GM10266 (cell line): ENCODE measurements around the gene DAND5.

Source experiments
- DNase-seq: peaks from one replicate; pipeline ENCODE4 v3.0.0; 2012; ENCODE audit errors: extremely low spot score
- TF ChIP-seq, protein P1 (sequence below): IDR thresholded peaks from 2 replicates; pipeline ENCODE4 v1.5.1; 2012; ENCODE audit warnings: mild to moderate bottlenecking, low read depth; ENCODE audit not compliant: control insufficient read depth, insufficient read depth; ENCODE audit errors: missing control alignments

Gene DAND5

DNA sequence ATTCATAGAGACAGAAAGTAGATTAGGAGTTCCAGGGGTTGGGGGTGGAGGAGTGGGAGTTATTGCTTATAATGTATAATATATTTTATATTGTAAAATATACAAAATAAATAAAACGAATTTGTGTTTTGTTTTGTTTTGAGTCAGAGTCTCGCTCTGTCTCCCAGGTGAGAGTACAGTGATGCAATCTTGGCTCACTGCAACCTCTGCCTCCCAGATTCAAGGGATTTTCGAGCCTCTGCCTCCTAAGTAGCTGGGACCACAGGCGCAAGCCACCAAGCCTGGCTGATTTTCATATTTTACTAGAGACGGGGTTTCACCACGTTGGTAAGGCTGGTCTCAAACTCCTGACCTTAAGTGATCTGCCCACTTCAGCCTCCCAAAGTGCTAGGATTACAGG lies 9.9 kb upstream of the DAND5 start:
- TF ChIP-seq, protein P1, sequence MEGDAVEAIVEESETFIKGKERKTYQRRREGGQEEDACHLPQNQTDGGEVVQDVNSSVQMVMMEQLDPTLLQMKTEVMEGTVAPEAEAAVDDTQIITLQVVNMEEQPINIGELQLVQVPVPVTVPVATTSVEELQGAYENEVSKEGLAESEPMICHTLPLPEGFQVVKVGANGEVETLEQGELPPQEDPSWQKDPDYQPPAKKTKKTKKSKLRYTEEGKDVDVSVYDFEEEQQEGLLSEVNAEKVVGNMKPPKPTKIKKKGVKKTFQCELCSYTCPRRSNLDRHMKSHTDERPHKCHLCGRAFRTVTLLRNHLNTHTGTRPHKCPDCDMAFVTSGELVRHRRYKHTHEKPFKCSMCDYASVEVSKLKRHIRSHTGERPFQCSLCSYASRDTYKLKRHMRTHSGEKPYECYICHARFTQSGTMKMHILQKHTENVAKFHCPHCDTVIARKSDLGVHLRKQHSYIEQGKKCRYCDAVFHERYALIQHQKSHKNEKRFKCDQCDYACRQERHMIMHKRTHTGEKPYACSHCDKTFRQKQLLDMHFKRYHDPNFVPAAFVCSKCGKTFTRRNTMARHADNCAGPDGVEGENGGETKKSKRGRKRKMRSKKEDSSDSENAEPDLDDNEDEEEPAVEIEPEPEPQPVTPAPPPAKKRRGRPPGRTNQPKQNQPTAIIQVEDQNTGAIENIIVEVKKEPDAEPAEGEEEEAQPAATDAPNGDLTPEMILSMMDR, result no peak
- no peak for DNase-seq

DNA sequence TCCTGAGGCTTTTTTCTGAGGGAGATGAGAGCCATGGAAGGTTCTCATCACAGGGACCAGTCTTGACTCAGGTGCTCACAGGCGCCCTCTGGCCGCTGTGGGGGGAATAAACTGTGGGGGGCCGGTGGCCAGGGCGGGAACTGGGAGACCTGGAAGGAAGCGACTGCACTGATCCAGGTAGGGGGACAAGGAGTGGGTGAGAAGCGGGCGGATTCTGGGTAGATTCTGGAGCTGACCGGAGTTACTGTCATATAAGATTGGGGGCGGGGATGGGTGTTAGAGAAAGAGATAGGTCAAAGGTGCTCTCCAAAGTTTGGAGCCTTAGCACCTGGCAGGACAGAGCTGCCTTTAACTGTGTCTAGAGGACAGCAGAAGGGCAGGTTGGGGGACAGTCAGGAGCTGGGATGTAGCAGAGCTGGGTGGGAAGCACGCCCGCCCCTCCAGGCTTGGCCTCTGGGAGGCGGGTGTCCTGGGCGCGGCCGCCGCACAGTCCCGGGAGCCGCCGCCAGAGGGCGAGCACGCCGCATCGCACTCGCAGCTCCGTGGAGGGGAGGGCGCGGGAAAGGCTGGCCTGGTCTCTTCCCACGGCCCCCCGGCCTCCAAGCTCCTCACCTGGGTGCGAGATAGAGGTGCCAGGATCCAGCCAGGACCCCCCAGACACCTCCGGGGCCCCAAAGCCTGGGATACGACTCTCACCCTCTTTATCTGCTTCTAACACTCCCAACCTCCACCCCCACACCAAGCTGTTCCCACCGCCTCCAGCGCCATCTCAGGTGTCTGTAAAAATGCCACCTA lies 4.2 kb upstream of the DAND5 start:
- TF ChIP-seq, protein P1, result peak; percentile 99
- DNase-seq, result peak; percentile 88

DNA sequence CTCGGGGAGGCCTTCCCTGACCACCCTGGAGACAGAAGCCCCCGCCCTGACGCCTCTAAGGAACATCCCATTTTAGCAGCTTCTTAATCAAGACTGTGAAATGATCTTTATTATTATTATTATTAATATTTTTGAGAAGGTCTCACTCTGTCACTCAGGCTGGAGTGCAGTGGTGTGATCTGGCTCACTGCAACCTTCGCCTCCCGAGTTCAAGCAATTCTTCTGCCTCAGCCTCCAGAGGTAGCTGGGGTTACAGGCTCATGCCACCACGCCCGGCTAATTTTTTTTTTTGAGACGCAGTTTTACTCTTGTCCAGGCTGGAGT lies 3.6 kb upstream of the DAND5 start:
- TF ChIP-seq, protein P1, result no peak

DNA sequence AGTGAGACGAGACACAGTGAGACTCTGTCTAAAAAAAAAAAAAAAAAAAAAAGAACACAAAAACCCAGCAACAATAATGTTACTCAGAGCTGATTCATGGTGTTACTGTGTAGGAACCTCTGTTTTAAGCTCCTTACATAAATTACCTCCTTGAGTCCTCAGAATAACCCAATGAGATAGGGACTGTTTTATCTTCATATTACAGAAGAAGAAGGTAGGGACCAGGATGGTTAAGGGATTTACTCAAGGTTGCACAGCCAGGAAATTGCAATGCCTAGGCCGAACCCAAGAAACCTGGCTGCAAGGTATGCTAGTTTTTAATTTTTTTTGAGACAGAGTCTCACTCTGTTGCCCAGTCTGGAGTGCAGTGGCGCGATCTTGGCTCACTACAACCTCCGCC lies 1.5 kb upstream of the DAND5 start:
- TF ChIP-seq, protein P1, result no peak
- no peak for DNase-seq

More for the DNA sequence above, 3.6 kb upstream of the DAND5 start:
- DNase-seq, result no peak

DNA sequence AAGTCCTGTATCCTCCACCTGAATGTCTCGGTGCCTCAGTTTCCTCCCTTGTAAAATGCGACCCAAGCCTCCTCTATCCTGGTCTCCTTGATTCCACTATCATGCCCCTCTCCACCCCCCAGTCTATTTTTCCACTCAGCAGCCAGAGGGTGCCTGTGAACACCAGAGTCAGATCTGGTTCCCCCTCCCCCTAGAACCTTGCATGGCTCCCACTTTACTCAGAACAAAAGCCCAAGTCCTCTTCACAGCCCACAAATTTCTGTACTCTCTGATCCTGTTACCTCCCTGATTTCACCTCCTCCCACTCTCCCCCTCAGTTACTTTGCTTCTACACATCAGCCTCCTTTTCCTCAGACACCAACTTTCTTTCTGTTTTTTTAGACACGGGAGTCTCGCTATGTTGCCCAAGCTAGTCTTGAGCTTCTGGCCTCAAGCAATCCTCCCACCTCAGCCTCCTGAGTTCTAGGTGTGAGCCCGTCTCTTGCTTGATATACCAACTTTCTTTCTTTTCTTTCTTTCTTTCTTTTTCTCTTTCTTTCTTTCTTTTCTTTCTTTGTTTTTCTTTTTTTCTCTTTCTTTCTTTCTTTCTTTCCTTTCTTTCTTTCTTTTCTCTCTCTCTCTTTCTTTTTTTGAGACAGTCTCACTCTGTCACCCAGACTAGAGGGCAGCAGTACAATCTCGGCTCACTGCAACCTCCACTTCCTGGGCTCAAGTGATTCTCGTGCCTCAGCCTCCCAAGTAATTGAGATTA lies 869 bp downstream of the DAND5 start:
- DNase-seq, result no peak
- TF ChIP-seq, protein P1, result no peak

DNA sequence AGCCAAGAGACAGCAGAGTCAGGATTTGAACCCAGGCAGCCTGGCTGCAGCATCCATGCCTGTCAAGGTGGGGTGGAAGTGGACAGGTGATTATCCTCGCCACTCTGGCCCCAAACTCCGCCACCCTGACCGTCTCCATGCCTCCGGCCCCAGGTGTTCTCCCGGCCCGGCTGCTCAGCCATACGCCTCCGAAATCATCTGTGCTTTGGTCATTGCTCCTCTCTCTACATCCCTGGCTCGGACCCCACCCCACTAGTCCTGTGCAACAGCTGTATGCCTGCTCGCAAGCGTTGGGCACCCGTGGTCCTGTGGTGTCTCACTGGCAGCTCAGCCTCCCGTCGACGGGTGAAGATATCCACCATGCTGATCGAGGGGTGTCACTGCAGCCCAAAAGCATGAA lies 3.9 kb downstream of the DAND5 start:
- TF ChIP-seq, protein P1, result no peak
- no peak for DNase-seq
